ENCODE data around the gene CALB2. TPM values are rescaled to one million over a fixed set of nuclear protein-coding genes. Genes with fewer than 3 reads are reported as not detected.

CALB2 gene
- polyA plus RNA-seq, 4 donors: 3.3 TPM; not detected in 3

DNA sequence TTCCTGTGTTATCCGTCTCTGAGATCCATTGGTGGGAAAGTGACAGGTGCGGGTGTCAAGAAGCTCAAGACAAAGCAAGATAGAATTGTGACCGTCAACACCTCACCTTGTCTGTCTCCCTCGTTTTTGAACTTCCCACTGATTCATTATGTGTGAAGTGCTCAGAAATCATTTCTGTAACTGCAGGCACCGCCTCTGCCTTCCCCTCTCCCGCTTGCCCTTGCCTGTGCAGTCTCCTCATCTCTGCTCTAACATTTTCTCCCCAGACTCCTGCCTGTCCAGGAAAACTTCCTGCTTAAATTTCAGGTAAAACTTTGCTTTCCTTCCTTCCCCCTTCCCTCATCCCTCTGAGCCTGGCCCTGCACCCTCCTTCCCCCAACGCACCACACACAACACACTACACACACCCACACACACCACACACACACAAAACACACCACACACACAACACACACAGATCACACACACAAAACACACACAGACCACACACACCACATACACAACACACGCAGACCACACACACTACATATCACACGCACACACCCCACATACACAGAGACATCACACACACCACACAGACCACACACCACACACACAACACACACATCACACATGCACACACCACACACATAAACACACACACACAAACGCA, 25.7 kb downstream of the CALB2 start:
- Histone ChIP-seq H3K27ac (ENCODE audit: low read depth in 1 of 3, low read length in 2 of 3) (no peak overlapping the region), H3K4me3 (ENCODE audit: low read depth in 1 of 3, low read length in 3 of 3) (no peak overlapping the region), H3K27me3 (ENCODE audit: control insufficient read depth in 3 of 3, insufficient read depth in 3 of 3, low read length in 3 of 3) (peaks cover 0 to 10% (median 0%) of the 10 kb centered on the region in 3 donors), H3K4me1 (ENCODE audit: control insufficient read depth in 3 of 3, insufficient read depth in 2 of 3, low read depth in 1 of 3, low read length in 2 of 3) (no peaks in the 10 kb centered on the region), H3K9me3 (ENCODE audit: control insufficient read depth in 2 of 2, insufficient read depth in 1 of 2, low read depth in 1 of 2, low read length in 1 of 2) (no peaks in the 10 kb centered on the region), H3K36me3 (ENCODE audit: control insufficient read depth in 3 of 3, insufficient read depth in 2 of 3, low read depth in 1 of 3, low read length in 3 of 3) (no peaks in the 10 kb centered on the region)
- 50 to 63% (median 55%) methylated on average over 10 of the region's 10 CpGs for WGBS, 3 donors
- DNase-seq (no peak), FAIRE-seq (no peak)

DNA sequence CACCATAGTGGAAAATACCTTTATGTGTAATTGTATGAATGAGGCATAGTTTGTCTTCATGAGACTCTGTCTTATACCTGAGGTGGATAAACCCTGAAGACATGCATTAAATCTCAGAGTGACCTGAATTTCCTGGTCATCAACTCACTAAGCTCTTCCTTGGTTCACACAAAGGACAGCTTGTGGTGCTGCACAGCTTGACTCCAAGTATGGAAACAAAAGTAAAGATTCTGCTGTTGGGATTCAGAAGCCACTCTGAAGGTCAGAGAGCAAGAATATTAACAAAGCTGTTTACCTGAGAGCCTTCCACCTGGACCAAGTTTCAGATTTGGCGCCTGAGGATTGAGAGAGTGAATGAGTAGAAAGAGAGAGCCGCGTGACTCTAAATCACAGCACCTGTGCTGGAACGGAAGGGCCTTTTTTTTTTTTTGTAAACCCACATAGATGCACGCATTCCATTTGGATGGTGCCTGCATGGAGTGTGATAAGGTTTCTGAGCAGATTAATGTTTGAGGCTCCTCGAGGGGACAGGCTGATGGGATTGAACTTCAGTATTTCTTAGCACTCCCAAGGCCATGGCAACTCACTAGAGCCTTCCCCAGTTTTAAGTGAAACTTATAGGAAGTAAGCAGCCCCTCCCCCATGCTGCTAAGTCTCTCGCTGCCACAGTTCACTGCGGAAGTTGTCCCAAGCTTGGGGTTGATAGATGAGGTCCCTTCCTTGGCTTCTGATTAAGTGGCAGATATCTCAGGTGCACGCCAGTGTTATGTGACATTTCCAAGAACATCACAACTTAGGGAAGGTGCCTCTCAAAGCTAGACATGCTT, 28.7 kb downstream of the CALB2 start:
- Histone ChIP-seq H3K4me3 (ENCODE audit: low read depth in 1 of 3, low read length in 3 of 3) (no peak overlapping the region), H3K36me3 (ENCODE audit: control insufficient read depth in 3 of 3, insufficient read depth in 2 of 3, low read depth in 1 of 3, low read length in 3 of 3) (no peaks in the 10 kb centered on the region), H3K4me1 (ENCODE audit: control insufficient read depth in 3 of 3, insufficient read depth in 2 of 3, low read depth in 1 of 3, low read length in 2 of 3) (no peaks in the 10 kb centered on the region), H3K27me3 (ENCODE audit: control insufficient read depth in 3 of 3, insufficient read depth in 3 of 3, low read length in 3 of 3) (peaks cover 0 to 8% (median 0%) of the 10 kb centered on the region in 3 donors), H3K9me3 (ENCODE audit: control insufficient read depth in 2 of 2, insufficient read depth in 1 of 2, low read depth in 1 of 2, low read length in 1 of 2) (no peaks in the 10 kb centered on the region), H3K27ac (ENCODE audit: low read depth in 1 of 3, low read length in 2 of 3) (no peak overlapping the region)
- 12 to 19% (median 17%) methylated on average over 9 of the region's 9 CpGs for WGBS, 3 donors
- DNase-seq (no peak), FAIRE-seq (no peak)

DNA sequence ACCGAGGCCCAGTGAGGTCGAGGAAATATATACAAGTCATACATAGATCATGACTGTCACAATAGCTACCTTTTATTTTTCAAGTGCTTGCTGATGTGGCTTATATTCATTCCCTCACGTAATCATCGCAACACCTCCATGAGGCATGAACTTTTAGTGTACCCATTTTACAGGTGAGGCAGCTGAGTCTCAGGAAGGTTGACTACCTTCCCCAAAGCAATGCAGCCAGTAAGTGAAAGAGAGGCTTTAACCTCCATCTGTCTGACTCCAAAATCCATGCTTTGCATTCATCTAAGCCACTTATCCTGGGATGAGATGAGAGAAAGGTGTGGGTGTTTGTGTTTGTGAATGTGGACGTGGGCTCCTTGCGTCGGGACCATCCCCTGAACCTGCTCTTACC, 30.8 kb downstream of the CALB2 start:
- Histone ChIP-seq H3K4me1 (ENCODE audit: control insufficient read depth in 3 of 3, insufficient read depth in 2 of 3, low read depth in 1 of 3, low read length in 2 of 3) (no peaks in the 10 kb centered on the region), H3K9me3 (ENCODE audit: control insufficient read depth in 2 of 2, insufficient read depth in 1 of 2, low read depth in 1 of 2, low read length in 1 of 2) (no peaks in the 10 kb centered on the region), H3K27me3 (ENCODE audit: control insufficient read depth in 3 of 3, insufficient read depth in 3 of 3, low read length in 3 of 3) (peaks cover 0 to 8% (median 0%) of the 10 kb centered on the region in 3 donors), H3K4me3 (ENCODE audit: low read depth in 1 of 3, low read length in 3 of 3) (no peak overlapping the region), H3K27ac (ENCODE audit: low read depth in 1 of 3, low read length in 2 of 3) (no peak overlapping the region), H3K36me3 (ENCODE audit: control insufficient read depth in 3 of 3, insufficient read depth in 2 of 3, low read depth in 1 of 3, low read length in 3 of 3) (no peaks in the 10 kb centered on the region)
- WGBS, 3 donors: 65 to 76% (median 75%) methylated on average over 7 of the region's 7 CpGs
- FAIRE-seq (no peak), DNase-seq (no peak)

DNA sequence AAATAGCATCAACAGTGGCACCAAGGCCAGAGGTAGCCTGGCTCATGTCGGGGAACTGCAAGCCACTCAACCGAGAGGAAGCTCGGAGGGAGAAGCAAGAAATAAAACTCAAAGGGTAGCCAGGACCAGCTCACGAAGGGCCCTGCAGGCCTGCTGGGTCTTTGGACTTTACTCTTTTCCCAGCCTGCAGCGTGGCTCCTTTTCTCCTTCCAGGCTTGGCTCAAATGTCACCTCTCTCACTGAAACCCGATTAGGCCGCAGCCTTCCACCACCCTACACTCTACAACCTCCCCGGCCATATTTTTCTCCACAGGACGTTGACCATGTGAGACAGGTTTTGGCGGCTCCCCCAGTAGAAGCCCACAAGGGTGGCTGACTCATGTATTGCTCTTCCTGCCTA, 38.1 kb downstream of the CALB2 start:
- DNase-seq: no peak
- H3K27ac ChIP-seq (ENCODE audit: low read depth in 1 of 3, low read length in 2 of 3): no peak overlapping the region
- no peaks in the 10 kb centered on the region for H3K36me3 ChIP-seq (ENCODE audit: control insufficient read depth in 3 of 3, insufficient read depth in 2 of 3, low read depth in 1 of 3, low read length in 3 of 3)
- no peak for FAIRE-seq
- H3K27me3 ChIP-seq (ENCODE audit: control insufficient read depth in 3 of 3, insufficient read depth in 3 of 3, low read length in 3 of 3): no peaks in the 10 kb centered on the region
- 49 to 65% (median 61%) methylated on average over 10 of the region's 10 CpGs for WGBS, 3 donors
- H3K4me1 ChIP-seq (ENCODE audit: control insufficient read depth in 3 of 3, insufficient read depth in 2 of 3, low read depth in 1 of 3, low read length in 2 of 3): no peaks in the 10 kb centered on the region
- H3K4me3 ChIP-seq (ENCODE audit: low read depth in 1 of 3, low read length in 3 of 3): no peak overlapping the region
- H3K9me3 ChIP-seq (ENCODE audit: control insufficient read depth in 2 of 2, insufficient read depth in 1 of 2, low read depth in 1 of 2, low read length in 1 of 2): peaks cover 0 to 4% of the 10 kb centered on the region in 2 donors

DNA sequence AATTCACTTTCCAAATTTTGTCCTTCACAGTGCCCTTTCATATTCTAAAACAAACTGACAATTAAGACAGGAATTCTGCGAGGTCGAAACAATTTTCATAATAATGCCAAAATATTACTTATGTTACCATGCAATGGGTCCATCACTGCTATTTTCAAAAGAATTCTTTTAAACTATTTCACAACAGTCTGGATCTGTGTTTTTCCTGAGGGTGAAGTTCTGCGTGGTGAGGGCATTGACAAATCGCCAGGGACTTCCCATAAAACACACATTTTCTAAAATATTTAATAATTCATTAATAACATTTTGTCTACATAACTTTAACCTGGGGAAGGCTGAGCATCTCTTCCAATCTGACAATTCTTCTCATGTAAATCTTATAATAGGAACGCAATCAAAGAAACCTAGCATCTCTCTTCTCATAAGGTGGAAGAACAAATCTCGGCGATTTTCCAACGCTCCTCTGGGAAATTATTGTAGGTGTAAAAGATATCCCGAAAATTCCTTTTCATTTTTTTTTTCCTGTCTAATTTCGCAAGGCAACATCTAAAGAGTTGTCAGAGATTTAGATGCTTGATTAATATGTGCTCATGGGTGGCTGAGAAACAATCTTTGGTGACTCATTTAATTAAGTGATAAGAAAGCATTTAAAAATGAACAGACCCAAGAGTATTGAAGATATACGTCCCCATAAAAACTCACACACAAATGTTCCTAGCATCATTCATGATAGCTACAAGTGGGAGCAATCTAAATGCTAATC, 41.5 kb downstream of the CALB2 start:
- H3K36me3 ChIP-seq (ENCODE audit: control insufficient read depth in 3 of 3, insufficient read depth in 2 of 3, low read depth in 1 of 3, low read length in 3 of 3): no peaks in the 10 kb centered on the region
- peaks cover 0 to 4% (median 0%) of the 10 kb centered on the region in 3 donors for H3K27me3 ChIP-seq (ENCODE audit: control insufficient read depth in 3 of 3, insufficient read depth in 3 of 3, low read length in 3 of 3)
- DNase-seq: no peak
- peaks cover 0 to 11% of the 10 kb centered on the region in 2 donors for H3K9me3 ChIP-seq (ENCODE audit: control insufficient read depth in 2 of 2, insufficient read depth in 1 of 2, low read depth in 1 of 2, low read length in 1 of 2)
- H3K4me3 ChIP-seq (ENCODE audit: low read depth in 1 of 3, low read length in 3 of 3): no peak overlapping the region
- no peak overlapping the region for H3K27ac ChIP-seq (ENCODE audit: low read depth in 1 of 3, low read length in 2 of 3)
- 75 to 89% (median 83%) methylated on average over 11 of the region's 11 CpGs for WGBS, 3 donors
- FAIRE-seq: no peak
- no peaks in the 10 kb centered on the region for H3K4me1 ChIP-seq (ENCODE audit: control insufficient read depth in 3 of 3, insufficient read depth in 2 of 3, low read depth in 1 of 3, low read length in 2 of 3)

DNA sequence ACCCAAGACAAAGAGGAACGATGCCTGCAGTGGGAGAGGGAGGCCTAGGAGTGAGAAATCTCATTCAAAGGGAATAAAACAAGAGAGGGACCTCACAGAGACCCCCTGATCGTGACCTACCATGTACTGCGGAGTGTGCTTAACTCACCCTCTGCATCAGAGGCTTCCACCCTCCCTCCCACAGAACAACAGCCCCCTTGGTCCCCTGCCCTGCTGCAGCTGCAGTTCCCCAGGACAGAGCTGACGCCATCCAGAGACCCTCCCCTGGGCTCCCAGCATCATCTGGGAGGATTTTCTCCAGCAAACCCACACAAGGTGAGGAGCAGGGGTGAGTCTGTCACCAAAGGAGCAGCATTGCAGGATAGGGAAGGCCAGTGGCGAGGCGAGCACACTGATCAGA, 43.5 kb downstream of the CALB2 start:
- WGBS, 3 donors: 60 to 66% (median 62%) methylated on average over 6 of the region's 6 CpGs
- Histone ChIP-seq H3K27ac (ENCODE audit: low read depth in 1 of 3, low read length in 2 of 3) (no peak overlapping the region), H3K27me3 (ENCODE audit: control insufficient read depth in 3 of 3, insufficient read depth in 3 of 3, low read length in 3 of 3) (peaks cover 0 to 4% (median 0%) of the 10 kb centered on the region in 3 donors), H3K4me3 (ENCODE audit: low read depth in 1 of 3, low read length in 3 of 3) (no peak overlapping the region), H3K36me3 (ENCODE audit: control insufficient read depth in 3 of 3, insufficient read depth in 2 of 3, low read depth in 1 of 3, low read length in 3 of 3) (no peaks in the 10 kb centered on the region), H3K9me3 (ENCODE audit: control insufficient read depth in 2 of 2, insufficient read depth in 1 of 2, low read depth in 1 of 2, low read length in 1 of 2) (peaks cover 0 to 7% of the 10 kb centered on the region in 2 donors), H3K4me1 (ENCODE audit: control insufficient read depth in 3 of 3, insufficient read depth in 2 of 3, low read depth in 1 of 3, low read length in 2 of 3) (no peaks in the 10 kb centered on the region)
- FAIRE-seq (no peak), DNase-seq (no peak)

DNA sequence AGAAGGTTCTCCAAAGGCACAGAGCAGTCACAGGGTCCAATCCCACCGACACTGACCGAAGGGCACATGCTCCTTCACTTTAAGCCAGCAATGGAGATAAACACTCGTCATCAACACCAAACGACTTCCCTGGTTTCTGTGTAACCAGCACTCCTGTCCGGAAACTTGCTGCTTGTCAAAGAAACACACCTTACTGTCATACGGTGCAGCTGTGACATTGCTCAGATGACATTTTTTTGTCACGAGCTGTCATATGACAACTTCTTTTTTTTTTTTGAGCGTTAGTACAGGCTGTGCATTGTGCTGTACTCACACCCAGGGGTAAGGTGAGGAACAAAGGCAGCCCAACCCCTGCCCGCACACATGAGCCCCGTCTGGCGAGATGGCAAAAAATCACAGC, 44.2 kb downstream of the CALB2 start:
- H3K27me3 ChIP-seq (ENCODE audit: control insufficient read depth in 3 of 3, insufficient read depth in 3 of 3, low read length in 3 of 3): peaks cover 0 to 4% (median 0%) of the 10 kb centered on the region in 3 donors
- no peak overlapping the region for H3K4me3 ChIP-seq (ENCODE audit: low read depth in 1 of 3, low read length in 3 of 3)
- DNase-seq (no peak), FAIRE-seq (no peak)
- H3K27ac ChIP-seq (ENCODE audit: low read depth in 1 of 3, low read length in 2 of 3): no peak overlapping the region
- H3K9me3 ChIP-seq (ENCODE audit: control insufficient read depth in 2 of 2, insufficient read depth in 1 of 2, low read depth in 1 of 2, low read length in 1 of 2): peaks cover 0 to 7% of the 10 kb centered on the region in 2 donors
- 65 to 75% (median 73%) methylated on average over 11 of the region's 11 CpGs for WGBS, 3 donors
- H3K4me1 ChIP-seq (ENCODE audit: control insufficient read depth in 3 of 3, insufficient read depth in 2 of 3, low read depth in 1 of 3, low read length in 2 of 3): no peaks in the 10 kb centered on the region
- H3K36me3 ChIP-seq (ENCODE audit: control insufficient read depth in 3 of 3, insufficient read depth in 2 of 3, low read depth in 1 of 3, low read length in 3 of 3): no peaks in the 10 kb centered on the region

DNA sequence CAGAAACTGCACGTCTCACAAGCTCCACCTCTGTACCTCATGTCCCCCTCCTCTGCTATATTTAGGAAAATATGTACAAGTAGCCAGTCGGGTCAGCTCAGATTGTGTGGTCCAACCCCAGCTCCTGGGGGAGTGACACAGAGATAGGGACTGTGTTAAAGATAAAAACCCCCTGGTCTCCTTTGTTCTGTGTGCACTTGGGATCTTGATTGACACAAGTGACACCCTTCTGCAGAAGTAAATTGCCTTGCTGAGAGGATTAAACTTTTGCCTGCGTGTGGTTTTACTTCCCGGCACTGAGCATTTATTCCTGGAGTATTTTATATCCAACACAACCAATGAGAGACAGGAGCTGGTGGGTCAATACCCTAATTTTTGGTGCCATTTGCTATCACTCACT, 45.8 kb downstream of the CALB2 start:
- peaks cover 0 to 7% of the 10 kb centered on the region in 2 donors for H3K9me3 ChIP-seq (ENCODE audit: control insufficient read depth in 2 of 2, insufficient read depth in 1 of 2, low read depth in 1 of 2, low read length in 1 of 2)
- FAIRE-seq (no peak), DNase-seq (no peak)
- no peaks in the 10 kb centered on the region for H3K36me3 ChIP-seq (ENCODE audit: control insufficient read depth in 3 of 3, insufficient read depth in 2 of 3, low read depth in 1 of 3, low read length in 3 of 3)
- WGBS, 3 donors: 60 to 66% (median 63%) methylated on average over 4 of the region's 4 CpGs
- no peak overlapping the region for H3K27ac ChIP-seq (ENCODE audit: low read depth in 1 of 3, low read length in 2 of 3)
- peaks cover 0 to 5% (median 4%) of the 10 kb centered on the region in 3 donors for H3K27me3 ChIP-seq (ENCODE audit: control insufficient read depth in 3 of 3, insufficient read depth in 3 of 3, low read length in 3 of 3)
- H3K4me3 ChIP-seq (ENCODE audit: low read depth in 1 of 3, low read length in 3 of 3): no peak overlapping the region
- H3K4me1 ChIP-seq (ENCODE audit: control insufficient read depth in 3 of 3, insufficient read depth in 2 of 3, low read depth in 1 of 3, low read length in 2 of 3): no peaks in the 10 kb centered on the region

Measured in small intestine (tissue), 7 donors.